Lower leg skin (tissue), 3 donors: ENCODE measurements around the gene TMEM214.

Experiments used
- POLR2A ChIP-seq, 2 donors: fragments of 450-650 bp; IDR thresholded peaks; one replicate each; pipeline ENCODE4 v1.6.1; 2016 to 2017; ENCODE audit warnings: antibody characterized with exemption in 2 of 2, mild to moderate bottlenecking in 1 of 2, moderate library complexity in 1 of 2
- TF ChIP-seq, protein P1 (sequence below), 3 donors: fragments of 450-650 bp; IDR thresholded peaks; one replicate each; pipeline ENCODE4 v1.5.1; 2016; ENCODE audit warnings: antibody characterized with exemption in 3 of 3, mild to moderate bottlenecking in 3 of 3, moderate library complexity in 2 of 3

DNA sequence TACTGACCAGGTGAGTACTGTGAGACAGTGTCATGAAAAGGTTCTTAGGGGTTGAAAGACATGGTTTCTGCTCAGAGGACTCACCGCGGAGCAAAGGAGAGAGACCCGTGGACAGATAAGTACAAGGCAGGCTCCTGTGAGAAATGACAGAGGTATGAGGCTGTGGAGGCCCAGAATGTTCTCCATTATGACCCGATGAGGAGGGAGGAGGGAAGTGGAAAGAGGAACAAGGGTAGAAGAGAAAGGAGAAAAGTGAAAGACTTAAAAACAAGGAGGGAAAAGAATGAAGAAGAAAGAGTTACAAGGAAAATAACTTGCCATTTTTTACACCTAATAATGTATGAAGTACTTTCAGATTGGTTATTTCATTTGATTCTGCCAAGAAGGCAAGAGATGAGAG is 32.5 kb upstream of the TMEM214 start:
- TF ChIP-seq, protein P1, sequence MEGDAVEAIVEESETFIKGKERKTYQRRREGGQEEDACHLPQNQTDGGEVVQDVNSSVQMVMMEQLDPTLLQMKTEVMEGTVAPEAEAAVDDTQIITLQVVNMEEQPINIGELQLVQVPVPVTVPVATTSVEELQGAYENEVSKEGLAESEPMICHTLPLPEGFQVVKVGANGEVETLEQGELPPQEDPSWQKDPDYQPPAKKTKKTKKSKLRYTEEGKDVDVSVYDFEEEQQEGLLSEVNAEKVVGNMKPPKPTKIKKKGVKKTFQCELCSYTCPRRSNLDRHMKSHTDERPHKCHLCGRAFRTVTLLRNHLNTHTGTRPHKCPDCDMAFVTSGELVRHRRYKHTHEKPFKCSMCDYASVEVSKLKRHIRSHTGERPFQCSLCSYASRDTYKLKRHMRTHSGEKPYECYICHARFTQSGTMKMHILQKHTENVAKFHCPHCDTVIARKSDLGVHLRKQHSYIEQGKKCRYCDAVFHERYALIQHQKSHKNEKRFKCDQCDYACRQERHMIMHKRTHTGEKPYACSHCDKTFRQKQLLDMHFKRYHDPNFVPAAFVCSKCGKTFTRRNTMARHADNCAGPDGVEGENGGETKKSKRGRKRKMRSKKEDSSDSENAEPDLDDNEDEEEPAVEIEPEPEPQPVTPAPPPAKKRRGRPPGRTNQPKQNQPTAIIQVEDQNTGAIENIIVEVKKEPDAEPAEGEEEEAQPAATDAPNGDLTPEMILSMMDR (IDR thresholded peaks at IDR 0.05) = no peak
- TF ChIP-seq POLR2A (IDR thresholded peaks at IDR 0.05) = no peak
